SH-SY5Y (cell line): ENCODE measurements around the gene ZNF618.

Source experiments
- GATA2 ChIP-seq: IDR thresholded peaks from 2 replicates; pipeline ENCODE4 v1.6.1; 2011; ENCODE audit warnings: mild to moderate bottlenecking, low read depth, low read length
- GATA3 ChIP-seq: IDR thresholded peaks from 2 replicates; pipeline ENCODE4 v1.6.1; 2011; ENCODE audit warnings: low read depth, mild to moderate bottlenecking, low read length, moderate library complexity

- TF ChIP-seq GATA2 (no peak), GATA3 (no peak)
Observed at GRCh38 chr9:114078021-114078780, 202.1 kb downstream of the ZNF618 start, which contains the start of gene AMBP.
